Cardiac fibroblast (primary cell): ENCODE results near the gene KIF3C.
"Not testable (repeated sequence)": the region's sequence is repeated elsewhere in the genome, so short reads cannot be mapped to it uniquely, and the experiment has no call there.

Experiments used
- DNase-seq, 2 donors: peaks; one replicate each; pipeline versions ENCODE4 v3.0.0 to v3.0.0-alpha.2; 2010; ENCODE audit warnings: low read depth in 2 of 2
- H3K4me3 ChIP-seq, 2 donors: replicated peaks in 1 of 2; 1 replicate in 1 of 2; 2 replicates in 1 of 2; pipeline ENCODE4 v1.5.1; 2011; ENCODE audit warnings: low read depth in 2 of 2, low read length in 2 of 2, mild to moderate bottlenecking in 2 of 2, moderate library complexity in 1 of 2
- TF ChIP-seq, protein P1 (sequence below): IDR thresholded peaks from one replicate; pipeline ENCODE4 v1.5.1; 2011; ENCODE audit warnings: low read depth, mild to moderate bottlenecking, low read length, inconsistent platforms

KIF3C gene

DNA sequence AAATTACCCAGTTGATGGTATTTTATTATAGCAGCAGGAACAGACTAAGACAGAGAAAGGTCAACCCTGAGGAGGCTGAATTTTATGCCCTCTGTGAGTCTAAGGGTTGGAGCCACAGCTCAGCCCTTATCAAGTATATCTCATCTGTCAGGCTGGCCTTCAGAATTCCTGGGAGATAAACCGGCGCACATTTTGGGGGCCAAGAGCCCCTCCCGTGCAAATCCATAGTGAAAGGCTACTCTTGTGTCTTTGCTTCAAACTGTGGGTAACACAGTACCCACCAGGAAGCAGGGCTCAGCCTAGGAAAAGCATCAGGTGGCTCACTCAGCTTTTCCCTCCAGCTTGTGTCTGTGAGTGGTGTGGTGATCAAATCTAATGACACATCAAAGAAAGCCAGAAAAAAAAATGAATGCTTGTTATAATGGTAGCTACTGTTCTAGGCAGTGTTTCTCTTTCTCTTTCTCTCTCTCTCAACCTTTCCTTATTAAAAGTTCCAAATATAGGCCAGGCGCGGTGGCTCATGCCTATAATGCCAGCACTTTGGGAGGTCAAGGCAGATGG is 79.0 kb downstream of the KIF3C start:
- TF ChIP-seq, protein P1, sequence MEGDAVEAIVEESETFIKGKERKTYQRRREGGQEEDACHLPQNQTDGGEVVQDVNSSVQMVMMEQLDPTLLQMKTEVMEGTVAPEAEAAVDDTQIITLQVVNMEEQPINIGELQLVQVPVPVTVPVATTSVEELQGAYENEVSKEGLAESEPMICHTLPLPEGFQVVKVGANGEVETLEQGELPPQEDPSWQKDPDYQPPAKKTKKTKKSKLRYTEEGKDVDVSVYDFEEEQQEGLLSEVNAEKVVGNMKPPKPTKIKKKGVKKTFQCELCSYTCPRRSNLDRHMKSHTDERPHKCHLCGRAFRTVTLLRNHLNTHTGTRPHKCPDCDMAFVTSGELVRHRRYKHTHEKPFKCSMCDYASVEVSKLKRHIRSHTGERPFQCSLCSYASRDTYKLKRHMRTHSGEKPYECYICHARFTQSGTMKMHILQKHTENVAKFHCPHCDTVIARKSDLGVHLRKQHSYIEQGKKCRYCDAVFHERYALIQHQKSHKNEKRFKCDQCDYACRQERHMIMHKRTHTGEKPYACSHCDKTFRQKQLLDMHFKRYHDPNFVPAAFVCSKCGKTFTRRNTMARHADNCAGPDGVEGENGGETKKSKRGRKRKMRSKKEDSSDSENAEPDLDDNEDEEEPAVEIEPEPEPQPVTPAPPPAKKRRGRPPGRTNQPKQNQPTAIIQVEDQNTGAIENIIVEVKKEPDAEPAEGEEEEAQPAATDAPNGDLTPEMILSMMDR = no peak
- H3K4me3 ChIP-seq = no peak overlapping the region
- no peak for DNase-seq

DNA sequence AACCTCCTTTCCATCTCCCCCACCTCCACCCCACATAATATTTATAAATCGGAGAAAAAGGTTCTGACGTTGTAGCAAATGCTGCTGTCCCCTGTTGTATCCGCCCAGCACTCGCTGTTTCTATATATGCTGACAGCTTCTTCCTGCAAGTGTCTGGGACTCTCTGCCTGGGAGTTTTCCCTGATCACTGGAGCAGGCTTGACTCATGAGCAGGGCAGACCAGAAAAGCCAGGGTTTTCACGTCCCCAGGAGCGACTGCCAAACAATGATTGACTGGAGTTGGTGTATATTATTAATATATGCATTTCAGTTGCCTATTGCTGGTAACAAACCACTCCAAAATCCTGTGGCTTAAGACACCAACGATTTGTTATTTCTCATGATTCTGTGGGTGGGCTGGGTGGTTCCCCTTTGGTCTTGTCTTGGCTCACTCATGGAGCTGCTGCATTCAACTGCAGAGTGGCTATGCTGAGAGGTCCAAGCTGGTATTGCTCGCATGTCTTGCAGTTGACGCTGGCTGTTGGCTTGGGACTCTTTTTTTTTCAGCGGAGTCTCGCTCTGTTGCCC is 82.8 kb downstream of the KIF3C start:
- TF ChIP-seq, protein P1 = no peak
- H3K4me3 ChIP-seq = no peak overlapping the region
- DNase-seq = peak; percentile 21 to 22

DNA sequence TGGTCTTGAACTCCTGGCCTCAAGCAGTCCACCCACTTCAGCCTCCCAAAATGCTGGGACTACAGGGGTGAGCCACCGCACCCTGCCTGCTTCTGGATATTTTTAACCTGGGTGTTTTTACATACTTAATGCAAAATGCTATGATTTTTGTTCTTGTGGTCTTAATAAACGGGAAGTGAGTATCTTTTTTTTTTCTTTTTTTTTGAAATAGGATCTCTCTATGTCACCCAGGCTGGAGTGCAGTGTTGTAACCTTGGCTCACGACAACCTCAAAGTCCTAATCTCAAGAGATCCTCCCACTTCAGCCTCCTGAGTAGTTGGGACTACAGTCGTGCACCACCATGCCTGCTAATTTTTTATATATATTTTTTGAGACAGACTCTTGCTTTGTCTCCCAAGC is 84.8 kb downstream of the KIF3C start:
- DNase-seq = no peak
- H3K4me3 ChIP-seq = no peak overlapping the region
- TF ChIP-seq, protein P1 = no peak

DNA sequence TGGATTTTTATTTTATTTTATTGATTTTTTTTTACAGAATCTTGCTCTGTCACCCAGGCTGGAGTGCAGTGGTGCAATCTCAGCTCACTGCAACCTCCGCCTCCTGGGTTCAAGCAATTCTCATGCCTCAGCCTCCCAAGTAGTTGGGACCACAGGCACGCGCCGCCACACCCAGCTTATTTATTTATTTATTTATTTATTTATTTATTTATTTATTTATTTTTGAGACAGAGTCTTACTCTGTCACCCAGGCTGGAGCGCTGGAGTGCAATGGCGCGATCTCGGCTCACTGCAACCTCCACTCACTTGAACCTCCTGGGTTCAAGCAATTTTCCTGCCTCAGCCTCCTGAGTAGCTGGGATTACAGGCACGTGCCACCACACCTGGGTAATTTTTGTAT is 86.0 kb downstream of the KIF3C start:
- not testable (repeated sequence) for DNase-seq, H3K4me3 ChIP-seq

DNA sequence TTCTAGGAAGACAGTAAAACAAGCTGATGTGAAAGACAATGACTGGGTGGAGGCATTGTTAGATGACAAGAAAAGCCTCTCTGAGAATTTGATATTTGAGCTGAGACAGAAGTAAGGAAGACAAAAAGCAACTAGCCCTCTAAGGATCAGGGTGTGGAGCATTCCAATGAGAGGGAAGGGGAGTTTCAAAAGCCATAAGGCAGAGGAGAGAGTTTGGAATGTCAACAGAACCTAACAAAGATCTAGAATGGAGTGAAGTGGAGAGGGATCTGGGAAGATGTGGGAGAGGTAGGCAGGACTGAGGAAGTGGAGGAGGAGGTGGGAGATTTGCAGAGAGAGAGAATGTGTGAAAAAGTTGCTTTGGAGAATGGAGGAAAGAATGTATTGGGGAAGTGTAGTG is 86.7 kb downstream of the KIF3C start:
- H3K4me3 ChIP-seq = no peak overlapping the region
- DNase-seq = no peak
- TF ChIP-seq, protein P1 = no peak

DNA sequence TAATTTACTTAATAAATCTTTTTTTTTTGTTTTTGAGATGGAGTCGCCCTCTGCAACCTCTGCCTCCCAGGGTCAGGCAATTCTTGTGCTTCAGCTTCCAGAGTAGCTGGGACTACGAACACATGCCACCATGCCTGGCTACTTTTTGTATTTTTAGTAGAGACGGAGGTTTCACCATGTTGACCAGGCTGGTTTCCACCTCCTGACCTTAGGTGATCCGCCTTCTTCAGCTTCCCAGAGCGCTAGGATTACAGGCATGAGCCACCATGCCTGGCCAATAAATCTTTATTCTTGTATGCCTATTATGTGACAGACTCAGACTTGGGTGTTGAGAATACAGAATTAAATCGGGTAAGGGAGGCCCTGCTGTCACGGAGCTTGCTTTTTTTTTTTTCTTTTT is 87.3 kb downstream of the KIF3C start:
- H3K4me3 ChIP-seq = no peak overlapping the region
- DNase-seq = no peak
- TF ChIP-seq, protein P1 = no peak

DNA sequence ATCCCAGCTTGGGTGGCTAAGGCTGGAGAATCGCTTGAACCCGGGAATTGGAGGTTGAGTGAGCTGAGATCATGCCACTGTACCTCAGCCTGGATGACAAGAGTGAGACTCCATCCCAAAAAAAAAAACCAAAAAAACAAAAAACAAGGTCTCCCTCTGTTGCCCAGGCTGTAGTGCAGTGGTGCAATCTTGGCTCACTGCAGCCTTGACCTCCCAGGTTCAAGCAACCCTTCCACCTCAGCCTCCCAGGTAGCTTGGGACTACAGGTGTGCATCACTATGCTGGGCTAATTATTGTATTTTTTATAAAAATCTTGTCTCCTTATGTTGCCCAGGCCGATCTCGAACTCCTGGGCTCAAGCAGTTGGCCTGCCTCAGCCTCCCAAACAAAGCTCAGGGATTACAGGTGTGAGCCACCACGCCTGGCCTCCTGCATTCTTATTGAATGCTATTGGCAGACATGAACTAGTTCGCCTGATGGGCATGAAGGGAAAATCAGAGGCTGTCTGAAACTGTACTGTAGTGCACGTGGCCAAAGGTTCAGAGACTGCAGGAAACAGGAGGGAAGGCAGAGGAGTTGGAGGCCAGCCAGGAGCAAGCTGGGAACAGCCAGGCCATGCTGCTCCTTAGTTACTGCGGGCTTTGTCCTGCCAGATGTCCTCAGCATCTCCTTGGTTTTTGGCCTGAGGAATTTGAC is 88.0 kb downstream of the KIF3C start:
- peak; percentile 63 to 73 for DNase-seq
- TF ChIP-seq, protein P1 = no peak
- H3K4me3 ChIP-seq = no peak overlapping the region
